B cell (primary cell): ENCODE measurements around the gene DNTT. TPM values are rescaled to one million over a fixed set of nuclear protein-coding genes. Genes with fewer than 3 reads are reported as not detected.
A peak's percentile ranks its signal among the peaks of the same experiment; 100 is the strongest.

Experiments used
- ATAC-seq: fragments of 200-7000 bp; cut with Tn5 transposase; one replicate; pipeline ENCODE4 v1.10.0; 2021; ENCODE audit warnings: low read depth, mild to moderate bottlenecking, moderate number of reproducible peaks, moderate library complexity
- CTCF ChIA-PET: fragments of 350-600 bp; sonication (Branson Sonifier 250); formaldehyde crosslinking; loops from one replicate; lab custom pipeline; 2021; ENCODE audit warnings: antibody characterized with exemption, inconsistent platforms; lab: Charles Lee
- POLR2A ChIA-PET: fragments of 350-600 bp; sonication (Branson Sonifier 250); formaldehyde crosslinking; loops from one replicate; lab custom pipeline; 2021; ENCODE audit warnings: antibody characterized with exemption; lab: Charles Lee
- DNase-seq: peaks from one replicate; pipeline ENCODE4 v3.0.0; 2013
- H2AFZ ChIP-seq: 2 replicates; pipeline ENCODE4 v1.6.1; 2012; ENCODE audit warnings: mild to moderate bottlenecking, low read depth, low read length; ENCODE audit not compliant: insufficient read depth, poor library complexity, severe bottlenecking
- H3K27ac ChIP-seq, 2 donors: 1 replicate in 1 of 2; 2 replicates in 1 of 2; pipeline ENCODE4 v1.5.1; 2012 to 2013; ENCODE audit warnings: low read length in 2 of 2, mild to moderate bottlenecking in 2 of 2, moderate library complexity in 1 of 2
- H3K27me3 ChIP-seq, 4 experiments: fragments of 200-600 bp in 1 of 4; sonication (generic) in 1 of 4; replicated peaks in 1 of 4; 1 replicate in 2 of 4; 2 replicates in 2 of 4; pipeline versions ENCODE4 v1.6.1 to v1.7.0; 2013 to 2016; ENCODE audit warnings: low read length in 3 of 4, mild to moderate bottlenecking in 2 of 4, mixed read lengths in 1 of 4, moderate library complexity in 1 of 4; ENCODE audit not compliant: insufficient read depth in 4 of 4, control insufficient read depth in 3 of 4; ENCODE audit errors: control extremely low read depth in 1 of 4
- H3K36me3 ChIP-seq, 2 experiments: replicated peaks in 1 of 2; 1 replicate in 1 of 2; 2 replicates in 1 of 2; pipeline versions ENCODE4 v1.6.1 to v1.7.1; 2013; ENCODE audit warnings: low read length in 1 of 2; ENCODE audit not compliant: insufficient read depth in 2 of 2, control insufficient read depth in 1 of 2; ENCODE audit errors: control extremely low read depth in 1 of 2, extremely low read depth in 1 of 2
- H3K4me1 ChIP-seq, 2 donors: fragments of 200-600 bp in 1 of 2; sonication (generic) in 1 of 2; 1 replicate in 1 of 2; 2 replicates in 1 of 2; pipeline versions ENCODE4 v1.5.1 to v1.6.1; 2013 to 2017; ENCODE audit warnings: low read length in 2 of 2; ENCODE audit not compliant: control insufficient read depth in 2 of 2, insufficient read depth in 2 of 2
- H3K4me2 ChIP-seq: replicated peaks from 2 replicates; pipeline ENCODE3; 2012; ENCODE audit warnings: mild to moderate bottlenecking, low read depth, low read length; ENCODE audit not compliant: poor library complexity, severe bottlenecking
- H3K4me3 ChIP-seq, 5 experiments: fragments of 200-600 bp in 1 of 5; sonication (generic) in 1 of 5; 1 replicate in 3 of 5; 2 replicates in 2 of 5; pipeline versions ENCODE4 v1.5.1 to v1.7.0; 2011 to 2016; ENCODE audit warnings: low read length in 4 of 5, mild to moderate bottlenecking in 4 of 5, low read depth in 2 of 5, control low read depth in 1 of 5, moderate library complexity in 1 of 5; ENCODE audit not compliant: insufficient read depth in 1 of 5; ENCODE audit errors: control extremely low read depth in 1 of 5, extremely low read depth in 1 of 5
- H3K79me2 ChIP-seq: fragments of 200-600 bp; sonication (generic); one replicate; pipeline ENCODE4 v1.6.0; 2016; ENCODE audit warnings: low read length; ENCODE audit not compliant: control insufficient read depth, insufficient read depth
- H3K9ac ChIP-seq: fragments of 200-600 bp; sonication (generic); 2 replicates; pipeline ENCODE4 v1.6.1; 2017; ENCODE audit warnings: mild to moderate bottlenecking, low read length, moderate library complexity
- H3K9me3 ChIP-seq, 3 donors: one replicate each; pipeline versions ENCODE4 v1.6.1 to v1.7.1; 2013; ENCODE audit warnings: low read length in 2 of 3; ENCODE audit not compliant: control insufficient read depth in 2 of 3, insufficient read depth in 1 of 3; ENCODE audit errors: control extremely low read depth in 1 of 3
- H4K20me1 ChIP-seq: 2 replicates; pipeline ENCODE4 v1.6.0; 2012; ENCODE audit warnings: mild to moderate bottlenecking, low read length; ENCODE audit not compliant: insufficient read depth, control insufficient read depth, poor library complexity, severe bottlenecking
- H3K27ac Mint-ChIP-seq: one replicate; pipeline ENCODE4 v1.8.0; 2021; ENCODE audit warnings: mixed read lengths
- H3K27me3 Mint-ChIP-seq: one replicate; pipeline ENCODE4 v1.8.0; 2021; ENCODE audit warnings: mixed read lengths
- H3K4me1 Mint-ChIP-seq: one replicate; pipeline ENCODE4 v1.8.0; 2021; ENCODE audit warnings: mixed read lengths
- H3K4me3 Mint-ChIP-seq: one replicate; pipeline ENCODE4 v1.8.0; 2021; ENCODE audit warnings: mixed read lengths
- H3K9me3 Mint-ChIP-seq: one replicate; pipeline ENCODE4 v1.8.0; 2022; ENCODE audit warnings: mixed read lengths; ENCODE audit not compliant: insufficient read depth
- CTCF ChIP-seq: fragments of 200-600 bp; IDR thresholded peaks from one replicate; pipeline ENCODE4 v1.8.0; 2022; ENCODE audit warnings: antibody characterized with exemption, mild to moderate bottlenecking
- EZH2 ChIP-seq: IDR thresholded peaks from 2 replicates; pipeline ENCODE4 v1.6.1; 2012; ENCODE audit warnings: borderline replicate concordance, low read depth, mild to moderate bottlenecking, moderate library complexity, low read length; ENCODE audit not compliant: insufficient read depth, poor library complexity, severe bottlenecking
- WGBS: methylation state at CpG from one replicate; pipeline ENCODE4 v1.1.5; 2013; ENCODE audit warnings: missing lambda C conversion rate; ENCODE audit not compliant: insufficient coverage; 5-methylcytosine and 5-hydroxymethylcytosine counted together
- intact Hi-C: fragments of 100-400 bp; cut with micrococcal nuclease; formaldehyde crosslinking; loops from one replicate; pipeline ENCODE4 v1.10.0; 2022
- polyA plus RNA-seq: library from polyadenylated mRNA; depleted of rRNA; stranded (reverse); fragments of >200 nt; gene quantifications from 2 replicates; pipeline ENCODE4 v1.2.3, GENCODE V29; 2012
- total RNA-seq, 2 donors: library from RNA; stranded (reverse); fragments of 120-200 nt in 1 of 2; gene quantifications; 1 replicate in 1 of 2; 2 replicates in 1 of 2; pipeline versions ENCODE4 v1.2.3 to v1.2.4, GENCODE V29; 2013 to 2022

The DNTT gene
- total and polyA plus RNA-seq, 2 donors (not counting 1 experiment from before 2014, with no cell fraction given), result not detected

- TF ChIP-seq EZH2 (no peak), CTCF (peak; percentile 84)
Measured at GRCh38 chr10:96339956-96340904, 36.0 kb downstream of the DNTT start.

More at GRCh38 chr10:96339956-96340904, 36.0 kb downstream of the DNTT start:
- DNase-seq (peak; percentile 70), ATAC-seq (peak; percentile 73)
- Histone ChIP-seq H3K36me3 (no peaks in the 10 kb centered on the region), H3K79me2 (no peaks in the 10 kb centered on the region), H3K9me3 (no peaks in the 10 kb centered on the region), H2AFZ (no peak overlapping the region), H3K4me2 (no peak overlapping the region), H3K4me1 (peaks cover 4 to 10% of the 10 kb centered on the region in 2 donors), H3K9ac (no peak overlapping the region), H3K27ac (no peak overlapping the region), H3K27me3 (no peaks in the 10 kb centered on the region), H3K4me3 (no peak overlapping the region), H4K20me1 (no peaks in the 10 kb centered on the region)
- ChIA-PET POLR2A (interaction anchor here (0.6 to 0.7 kb wide), 2 partner anchors 47 to 111 kb away, joined by 3 to 4 read pairs; no protein-coding TSS in a partner anchor), CTCF (interaction anchor here (0.6 to 9.3 kb wide), 14 partner anchors 9 to 341 kb away, joined by 3 to 107 read pairs (median 3); no protein-coding TSS in a partner anchor)
- no peak overlapping the region for H3K4me3 Mint-ChIP-seq
- H3K27ac Mint-ChIP-seq, result no peak overlapping the region
- WGBS, result 40% methylated on average over 4 of the region's 7 CpGs
- H3K27me3 Mint-ChIP-seq, result peaks cover 2% of the 10 kb centered on the region
- H3K4me1 Mint-ChIP-seq, result peaks cover 10% of the 10 kb centered on the region
- intact Hi-C loops, result loop anchor here (1.0 kb wide), 2 partner anchors 111 to 323 kb away; no protein-coding TSS in a partner anchor
- H3K9me3 Mint-ChIP-seq, result no peaks in the 10 kb centered on the region
